HTR-8/SVneo (cell line): ENCODE measurements around the gene MPP4.

Experiments used
- DNase-seq: peaks from one replicate; pipeline ENCODE4 v3.0.0; 2011; ENCODE audit warnings: low spot score, mixed read lengths; ENCODE audit not compliant: insufficient read length
- FAIRE-seq: peaks from 2 replicates; lab custom pipeline; 2011; peaks lifted over from hg19 to GRCh38; lab: Jason Lieb, UNC

The MPP4 gene

GRCh38 chr2:201633661-201634249 is 64.7 kb downstream of the MPP4 start:
- FAIRE-seq: no peak

GRCh38 chr2:201631041-201631440 is 67.4 kb downstream of the MPP4 start:
- DNase-seq (no peak), FAIRE-seq (no peak)

More at GRCh38 chr2:201633661-201634249, 64.7 kb downstream of the MPP4 start:
- no peak for DNase-seq

- FAIRE-seq: no peak
- no peak for DNase-seq
Measured at GRCh38 chr2:201630577-201630976, 67.9 kb downstream of the MPP4 start.

DNA sequence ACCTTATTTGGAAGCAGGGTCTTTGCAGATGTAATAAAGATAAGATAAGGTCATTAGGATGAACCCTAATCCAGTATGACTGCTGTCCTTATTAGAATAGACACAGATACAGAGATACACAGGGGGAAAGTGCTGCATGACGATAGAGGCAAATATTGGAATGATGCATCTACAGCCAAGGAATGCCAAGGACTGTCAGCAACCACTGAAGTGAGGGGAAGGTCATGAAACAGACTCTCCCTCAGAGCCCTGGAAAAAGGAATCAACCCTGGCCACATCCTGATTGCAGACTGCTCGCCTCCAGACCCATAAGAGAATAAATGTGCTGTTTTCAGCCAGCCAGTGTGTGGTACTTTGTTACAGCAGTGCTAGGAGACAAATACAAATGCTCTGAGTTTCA is 69.9 kb downstream of the MPP4 start:
- DNase-seq (no peak), FAIRE-seq (no peak)

DNA sequence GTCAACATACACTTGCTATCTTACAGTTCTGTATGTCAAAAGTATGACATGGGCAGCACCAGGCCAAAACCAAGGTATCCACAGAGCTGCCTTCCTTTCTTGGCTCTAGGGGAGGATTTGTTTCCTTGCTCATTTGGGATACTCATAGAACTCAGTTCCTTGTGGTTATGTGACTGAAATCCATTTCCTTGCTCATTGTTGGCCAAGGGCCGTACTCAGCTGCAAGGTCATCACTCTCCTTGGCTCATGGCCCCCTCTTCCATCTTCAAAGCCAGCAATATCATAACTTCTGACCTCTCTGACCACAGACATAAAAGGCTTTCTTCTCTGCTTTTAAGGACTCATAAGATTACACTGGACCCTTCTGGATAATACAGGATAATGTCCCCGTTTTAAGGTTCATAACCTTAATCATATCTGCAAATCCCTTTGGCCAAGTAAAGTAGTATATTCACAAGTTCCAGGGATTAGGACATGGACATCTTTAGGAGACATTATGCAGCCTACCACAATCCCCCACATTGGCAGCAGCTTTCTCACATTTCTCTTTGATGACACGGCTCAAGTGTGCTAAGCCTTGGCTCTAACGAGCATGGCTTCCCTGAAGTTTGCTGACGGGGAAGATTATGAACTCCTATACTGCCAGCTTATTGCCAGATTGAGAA is 76.0 kb downstream of the MPP4 start:
- no peak for FAIRE-seq
- DNase-seq: no peak

GRCh38 chr2:201621293-201621999 is 77.0 kb downstream of the MPP4 start:
- FAIRE-seq (no peak), DNase-seq (no peak)

GRCh38 chr2:201618744-201619662 is 79.4 kb downstream of the MPP4 start:
- DNase-seq (no peak), FAIRE-seq (no peak)

GRCh38 chr2:201608021-201608420 is 90.4 kb downstream of the MPP4 start:
- FAIRE-seq: no peak

GRCh38 chr2:201607568-201607967 is 90.9 kb downstream of the MPP4 start:
- FAIRE-seq (no peak), DNase-seq (no peak)

More at GRCh38 chr2:201608021-201608420, 90.4 kb downstream of the MPP4 start:
- no peak for DNase-seq

DNA sequence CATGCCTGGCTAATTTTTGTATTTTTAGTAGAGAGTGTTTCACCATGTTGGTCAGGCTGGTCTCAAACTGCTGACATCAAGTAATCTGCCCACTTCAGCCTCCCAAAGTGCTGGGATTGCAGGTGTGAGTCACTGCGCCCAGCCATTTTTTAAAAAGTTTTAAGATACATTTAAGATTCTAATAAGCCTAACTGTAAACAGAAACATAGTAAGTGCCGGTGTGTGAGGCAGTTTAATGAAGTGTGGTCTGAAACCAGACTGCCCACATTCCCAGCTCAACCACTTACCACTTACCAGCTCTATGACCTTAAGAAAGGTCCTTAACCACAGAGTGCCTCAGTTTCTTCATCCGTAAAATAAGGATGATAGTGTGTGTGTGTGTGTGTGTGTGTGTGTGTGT is 97.5 kb downstream of the MPP4 start:
- FAIRE-seq (no peak), DNase-seq (no peak)

DNA sequence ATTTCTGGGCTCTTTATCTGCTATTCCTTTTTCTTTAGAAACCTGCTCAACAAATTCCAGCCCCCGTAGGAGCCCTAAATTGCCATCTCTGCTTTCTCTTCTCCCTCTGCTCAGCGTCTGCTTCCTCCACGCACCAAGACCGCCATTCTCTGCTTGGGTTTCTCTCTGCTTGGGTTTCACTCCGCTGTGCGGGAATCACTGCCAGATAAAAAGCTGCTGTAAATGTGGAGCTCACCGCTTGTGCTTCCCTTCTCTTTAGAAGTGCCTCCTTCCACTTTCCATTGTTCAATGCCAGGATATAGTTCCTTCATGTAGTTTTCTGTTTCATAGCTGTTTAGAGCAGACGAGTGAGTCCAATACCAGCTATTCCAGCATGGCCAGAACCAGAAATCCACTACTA is 101.0 kb downstream of the MPP4 start:
- DNase-seq (no peak), FAIRE-seq (no peak)
